GM21390 (cell line): ENCODE results near the gene PRSS16.

Experiments used
- ATAC-seq: cut with Tn5 transposase; IDR thresholded peaks from one replicate; pipeline ENCODE4 v1.9.1; 2021; ENCODE audit not compliant: unreplicated experiment

Gene PRSS16

DNA sequence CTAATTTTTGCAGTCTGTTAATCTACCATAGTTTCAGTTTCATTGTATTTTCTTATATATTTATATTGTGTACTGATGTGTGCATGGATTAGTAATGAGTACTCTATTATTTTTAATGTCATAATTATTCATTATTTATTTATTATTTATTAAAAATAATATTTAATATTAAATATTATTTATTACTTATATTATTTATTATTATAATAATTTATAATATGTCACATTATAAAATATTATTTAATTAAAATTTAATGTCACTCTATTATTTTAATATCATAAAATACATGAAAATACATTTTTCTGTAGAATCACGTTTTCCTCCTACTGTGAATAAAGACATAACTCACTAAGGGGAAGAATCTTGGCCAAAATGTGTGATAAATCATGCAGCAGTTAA is 34.1 kb downstream of the PRSS16 start:
- ATAC-seq: no peak

DNA sequence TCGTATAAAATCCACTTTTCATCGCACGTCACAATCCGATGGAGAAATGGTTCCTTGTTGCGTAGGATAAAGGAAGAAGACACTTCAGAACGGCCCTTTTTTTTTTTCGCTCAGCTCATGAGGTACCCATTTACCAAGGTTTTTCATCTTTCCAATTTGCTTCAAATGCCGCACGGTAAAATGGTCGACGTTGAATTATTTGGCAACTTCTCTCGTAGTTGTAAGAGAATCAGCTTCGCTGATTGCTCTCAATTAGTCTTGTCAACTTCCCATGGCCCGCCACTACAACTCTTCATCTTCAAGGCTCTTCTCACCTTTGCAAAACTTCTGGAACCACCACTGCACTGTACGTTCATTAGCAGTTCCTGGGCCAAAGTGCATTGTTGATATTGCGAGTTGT is 35.8 kb downstream of the PRSS16 start:
- no peak for ATAC-seq

DNA sequence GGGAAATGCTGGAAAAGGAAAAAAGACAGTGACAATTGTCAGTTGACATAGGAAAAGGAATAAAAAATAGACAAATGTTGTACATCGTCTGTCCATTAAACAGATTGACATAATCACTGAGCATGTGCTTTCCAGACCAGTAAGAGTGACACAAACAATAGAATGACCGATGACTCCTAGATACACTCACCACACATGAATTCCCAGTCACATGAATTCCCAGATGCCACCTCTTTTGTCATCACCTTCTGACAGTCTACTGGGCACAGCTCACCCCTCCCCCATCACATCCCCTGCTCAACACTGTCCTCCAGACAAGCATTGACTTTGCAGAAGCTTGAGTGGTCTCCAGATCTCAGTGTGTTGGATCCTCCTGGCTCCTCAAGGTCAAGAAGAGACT is 38.6 kb downstream of the PRSS16 start:
- no peak for ATAC-seq

DNA sequence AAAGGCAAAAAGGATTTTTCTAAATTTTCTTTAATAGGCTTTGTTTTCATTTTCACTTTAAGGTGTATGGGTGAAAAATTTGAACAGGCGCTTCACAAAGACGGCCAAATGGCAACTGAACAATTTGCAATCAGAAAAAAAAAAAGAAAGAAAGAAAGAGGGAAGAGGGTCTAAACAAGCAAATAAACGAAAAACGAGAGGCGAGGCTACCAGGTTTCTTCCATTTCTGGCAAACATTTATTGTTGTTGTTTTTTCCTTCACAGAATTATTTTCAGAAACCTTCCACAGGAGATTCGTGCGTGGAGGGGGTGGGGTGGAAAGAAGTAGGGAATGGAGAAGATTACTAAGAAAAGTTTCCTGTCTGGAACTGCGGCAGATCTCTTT is 40.2 kb downstream of the PRSS16 start:
- ATAC-seq: no peak

DNA sequence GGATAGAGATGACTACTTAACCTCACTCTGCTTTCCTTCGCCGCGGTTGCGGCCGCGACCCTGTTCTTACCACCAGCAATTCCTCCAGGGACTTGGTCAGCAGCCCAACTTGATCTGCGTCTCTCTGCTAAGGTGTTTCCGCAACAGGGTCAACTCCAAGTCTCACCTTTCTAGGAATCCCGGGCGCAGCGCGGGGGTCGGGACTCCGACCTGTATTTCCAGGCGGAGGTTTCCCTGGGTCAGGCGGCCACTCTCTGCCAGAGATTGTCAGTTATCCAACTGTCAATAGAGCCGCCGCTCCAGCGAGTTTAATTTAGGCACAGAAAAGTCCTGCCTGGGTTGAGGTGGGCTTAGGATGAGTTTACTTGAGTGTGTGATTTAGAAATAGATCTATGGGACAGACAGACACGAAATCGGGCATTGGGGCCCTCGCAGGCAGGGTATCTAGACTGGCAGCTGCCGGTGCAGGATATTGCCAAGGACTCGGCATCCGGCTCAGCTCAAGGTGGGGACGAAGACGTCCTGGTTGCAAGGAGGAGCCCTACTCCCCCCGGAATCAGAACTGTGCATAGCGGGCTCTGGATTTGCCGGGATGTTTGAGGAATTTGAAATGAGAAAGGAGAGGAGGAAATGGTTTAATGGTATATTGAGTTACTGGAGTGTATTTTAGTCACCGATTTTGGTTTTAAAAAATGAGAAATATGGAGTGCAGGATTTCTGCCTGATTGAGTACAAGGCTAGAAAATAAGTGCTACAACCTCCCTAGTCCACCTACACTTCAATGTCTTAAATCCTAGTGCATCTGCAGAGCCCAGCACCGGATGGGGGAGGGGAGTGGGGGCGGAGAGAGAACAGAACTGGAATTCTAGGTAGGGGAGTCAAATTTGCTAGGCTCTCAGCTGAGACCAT is 40.9 kb downstream of the PRSS16 start:
- no peak for ATAC-seq

DNA sequence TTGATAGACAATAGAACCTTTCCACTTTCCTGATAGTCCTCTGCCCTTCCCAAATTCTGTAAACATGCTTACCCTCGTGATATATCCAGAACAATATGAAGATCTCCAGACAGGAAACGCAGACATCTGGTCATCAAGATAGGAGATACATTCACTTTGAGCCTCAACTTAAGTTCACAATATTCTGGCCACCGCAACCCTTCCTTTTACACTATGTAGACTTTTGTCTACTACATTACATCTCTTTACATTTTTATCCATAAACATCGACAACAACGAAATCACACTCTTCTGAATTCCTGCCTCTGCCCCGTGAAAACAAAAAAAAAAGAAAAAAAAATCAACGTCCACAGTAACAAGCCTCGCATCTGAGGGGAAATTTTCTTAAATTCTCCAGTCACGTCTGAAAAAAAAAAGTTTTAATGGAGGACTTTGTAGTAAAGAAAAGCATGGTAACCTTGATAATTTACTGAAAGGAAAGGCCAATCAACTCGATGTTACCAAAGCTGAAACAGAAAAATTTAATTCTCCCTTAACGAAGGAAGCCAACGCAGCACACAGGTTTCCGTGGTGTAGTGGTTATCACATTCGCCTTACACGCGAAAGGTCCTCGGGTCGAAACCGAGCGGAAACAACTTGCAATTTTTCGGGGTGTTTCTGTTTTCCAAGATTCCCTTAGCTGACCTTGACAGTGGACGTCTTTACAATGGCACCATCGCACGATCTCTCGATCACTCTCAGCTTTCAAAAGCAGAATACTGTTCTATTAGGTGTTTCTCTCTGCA is 42.8 kb downstream of the PRSS16 start:
- no peak for ATAC-seq

DNA sequence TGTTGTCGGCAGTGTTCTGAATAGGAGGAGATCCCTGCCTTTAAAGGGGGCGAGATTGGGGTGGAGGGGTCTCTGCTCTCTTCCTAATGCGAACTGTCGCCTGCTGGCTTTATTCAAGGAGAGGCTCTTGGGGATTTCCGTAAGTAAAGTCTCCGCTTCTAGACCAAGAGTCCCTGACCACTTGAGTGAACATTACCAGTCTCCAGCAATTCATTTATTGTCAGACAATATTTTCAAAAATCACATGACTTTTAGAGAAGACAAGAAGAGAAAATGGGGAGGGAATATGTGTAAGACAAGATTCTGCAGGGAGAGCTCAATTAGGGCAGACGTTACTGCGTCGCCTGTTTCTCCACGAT is 43.3 kb downstream of the PRSS16 start:
- ATAC-seq: no peak

DNA sequence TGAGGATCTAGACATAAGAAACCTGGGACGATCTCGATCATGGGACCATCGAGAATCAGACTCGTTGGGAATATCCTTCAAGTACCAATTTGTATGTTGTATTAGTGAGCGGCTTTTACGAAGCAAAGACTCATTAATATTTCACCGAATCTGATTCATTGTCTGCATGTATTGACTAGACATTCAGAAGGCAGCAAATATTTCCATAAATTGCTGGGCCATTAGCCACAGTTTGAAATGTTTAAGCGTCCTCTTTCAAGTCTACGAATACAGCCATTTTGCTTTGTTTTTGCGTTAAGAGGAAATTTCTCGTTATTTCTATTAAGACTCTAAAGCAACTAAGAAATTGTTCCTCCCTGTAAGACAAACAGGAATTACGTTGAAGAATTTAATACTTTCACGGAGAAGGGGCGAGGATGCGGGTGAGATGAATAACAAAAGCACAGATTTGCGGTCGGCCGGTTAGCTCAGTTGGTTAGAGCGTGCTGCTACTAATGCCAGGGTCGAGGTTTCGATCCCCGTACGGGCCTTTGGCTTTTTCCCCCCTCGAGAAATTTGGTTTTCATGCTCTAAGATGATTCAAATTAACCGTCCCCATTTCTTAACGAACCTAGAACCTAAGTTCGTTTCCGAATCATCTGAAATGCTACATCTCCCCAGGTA is 46.1 kb downstream of the PRSS16 start:
- ATAC-seq: no peak

DNA sequence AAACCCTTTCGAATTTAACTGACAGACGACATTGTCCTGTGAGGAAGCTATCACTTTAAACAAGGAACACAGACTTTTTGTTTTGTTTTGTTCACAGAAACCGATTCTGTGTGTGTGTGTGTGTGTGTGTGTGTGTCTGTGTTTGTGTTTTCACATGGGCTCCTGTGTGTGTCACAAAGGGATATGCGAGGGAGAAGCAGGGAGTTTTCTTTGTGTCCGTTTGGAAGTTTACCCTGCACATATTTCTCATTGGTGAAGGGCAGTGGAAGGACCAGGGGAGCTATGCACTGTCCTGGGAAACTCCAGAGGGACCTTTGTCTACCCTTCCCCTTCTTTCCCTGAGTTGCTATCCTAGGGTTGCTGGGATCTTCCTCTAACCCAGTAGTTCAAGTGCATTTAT is 46.9 kb downstream of the PRSS16 start:
- ATAC-seq: no peak

DNA sequence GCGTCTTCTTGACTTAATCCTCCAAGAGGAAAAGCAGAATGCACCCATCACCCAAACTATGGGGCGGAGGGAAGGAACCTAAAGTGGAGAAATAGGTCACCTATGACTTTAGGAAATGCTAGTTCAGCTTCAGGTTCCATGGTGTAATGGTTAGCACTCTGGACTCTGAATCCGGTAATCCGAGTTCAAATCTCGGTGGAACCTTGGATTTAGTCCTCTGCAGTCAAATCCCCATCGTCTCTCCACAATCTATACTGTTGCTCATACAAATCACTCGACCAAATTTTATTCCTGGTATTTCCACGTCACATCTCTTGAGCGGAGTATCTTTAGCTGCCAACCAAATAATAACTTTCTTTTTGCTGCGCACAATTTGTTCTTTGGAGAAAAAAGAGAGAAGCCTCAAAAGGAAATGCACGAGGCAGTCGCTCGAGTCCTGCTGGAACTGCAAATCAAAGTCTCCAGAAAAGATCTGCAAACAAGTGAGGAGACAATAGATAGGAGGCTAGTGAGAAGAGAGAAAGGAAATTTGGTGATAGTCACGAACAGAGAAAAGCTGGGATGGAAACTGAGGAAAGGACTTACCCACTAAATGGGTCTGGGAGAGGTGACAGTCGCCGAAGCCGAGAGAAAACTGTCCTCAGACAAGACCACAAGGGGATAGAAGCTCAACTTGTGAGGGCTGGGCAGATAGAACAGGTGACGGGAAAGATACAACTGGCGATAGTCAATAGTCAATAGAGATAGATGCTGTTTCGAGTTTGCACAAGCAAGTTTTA is 48.0 kb downstream of the PRSS16 start:
- ATAC-seq: no peak

DNA sequence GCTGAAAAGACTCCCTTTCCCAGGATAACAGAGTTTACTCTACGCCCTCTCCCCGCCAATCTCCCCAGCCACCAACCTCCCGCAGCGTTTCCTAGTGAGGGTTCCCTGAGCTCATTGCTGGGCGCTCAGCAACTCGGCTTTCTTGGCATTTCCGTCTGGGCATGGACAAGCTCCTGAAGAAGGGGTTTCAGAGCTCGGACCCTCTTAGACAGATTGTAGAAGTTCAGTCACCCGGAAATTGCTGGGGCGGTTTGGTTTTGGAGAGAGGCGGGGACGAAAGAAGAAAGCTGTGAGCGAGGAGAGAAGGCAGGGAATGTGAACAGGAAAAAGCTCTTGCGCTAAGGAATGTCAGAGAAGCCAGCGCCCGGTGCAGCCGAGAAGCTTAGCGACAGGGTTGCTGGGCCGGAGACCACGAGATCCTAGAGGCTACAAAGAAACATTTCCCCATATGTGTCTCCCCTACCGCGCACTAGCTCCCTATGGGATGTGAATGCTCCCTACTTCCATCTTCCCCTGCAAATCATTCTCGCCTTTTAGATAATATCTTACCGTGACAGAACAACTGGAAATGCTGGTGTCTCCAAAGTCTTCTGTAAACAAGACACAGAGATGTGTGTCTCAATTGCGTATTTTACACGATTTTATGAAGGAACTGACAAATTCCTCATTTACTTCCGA is 48.7 kb downstream of the PRSS16 start:
- ATAC-seq: no peak

DNA sequence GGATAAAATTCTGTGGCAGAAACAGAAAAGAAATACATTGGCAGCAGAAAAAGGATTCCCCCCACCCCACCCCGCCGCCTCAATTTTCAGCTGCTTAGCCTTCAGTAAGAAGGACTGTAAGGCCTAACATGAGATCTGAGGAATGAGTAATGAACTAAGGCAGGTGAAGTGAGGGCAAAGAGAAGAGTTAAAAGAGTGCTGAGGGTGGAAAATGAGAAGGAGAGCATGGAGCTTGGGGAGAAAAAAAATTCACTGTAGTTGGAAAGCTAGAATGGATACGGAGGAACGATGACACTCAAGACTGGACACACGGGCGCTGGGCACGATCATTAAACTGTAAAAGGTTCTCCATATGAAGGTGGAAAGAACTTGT is 50.0 kb downstream of the PRSS16 start:
- ATAC-seq: no peak

DNA sequence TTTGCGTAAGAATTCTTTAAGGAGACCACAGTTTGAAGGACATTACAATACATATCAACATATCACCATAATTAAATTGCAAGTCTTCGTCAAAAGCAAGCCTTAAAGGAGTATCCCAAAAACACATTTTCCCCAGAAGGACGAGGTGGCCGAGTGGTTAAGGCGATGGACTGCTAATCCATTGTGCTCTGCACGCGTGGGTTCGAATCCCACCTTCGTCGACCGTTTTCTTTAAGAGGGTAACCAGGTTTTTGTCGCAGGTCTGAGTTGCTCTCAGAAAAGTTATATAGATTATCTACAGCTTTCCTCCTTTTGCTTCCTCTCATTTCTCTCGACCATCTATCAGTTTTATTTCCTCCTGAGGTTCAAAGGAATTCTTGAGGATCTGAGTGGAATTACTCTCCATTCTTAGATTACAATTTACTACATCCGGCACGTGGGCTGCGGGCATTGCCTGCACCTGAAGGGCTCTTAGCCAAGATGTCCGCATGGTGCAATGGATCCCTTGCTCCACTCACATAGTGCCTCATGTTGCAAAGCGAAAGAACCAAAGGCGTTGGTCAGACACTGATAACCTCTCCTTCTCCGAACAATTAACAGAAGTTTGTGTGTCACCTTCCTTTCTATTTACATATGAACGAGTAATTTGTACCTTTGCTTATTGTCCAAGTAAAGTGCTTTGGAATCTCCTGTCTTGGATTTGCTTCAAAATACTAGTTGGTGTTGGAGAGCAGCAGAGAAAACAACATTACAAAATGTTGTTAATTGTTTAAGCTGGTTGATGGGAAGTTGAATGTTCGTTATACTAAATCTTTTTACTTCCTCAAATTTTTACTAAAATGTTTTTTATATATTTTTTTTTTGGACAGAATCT is 50.6 kb downstream of the PRSS16 start:
- ATAC-seq: no peak

DNA sequence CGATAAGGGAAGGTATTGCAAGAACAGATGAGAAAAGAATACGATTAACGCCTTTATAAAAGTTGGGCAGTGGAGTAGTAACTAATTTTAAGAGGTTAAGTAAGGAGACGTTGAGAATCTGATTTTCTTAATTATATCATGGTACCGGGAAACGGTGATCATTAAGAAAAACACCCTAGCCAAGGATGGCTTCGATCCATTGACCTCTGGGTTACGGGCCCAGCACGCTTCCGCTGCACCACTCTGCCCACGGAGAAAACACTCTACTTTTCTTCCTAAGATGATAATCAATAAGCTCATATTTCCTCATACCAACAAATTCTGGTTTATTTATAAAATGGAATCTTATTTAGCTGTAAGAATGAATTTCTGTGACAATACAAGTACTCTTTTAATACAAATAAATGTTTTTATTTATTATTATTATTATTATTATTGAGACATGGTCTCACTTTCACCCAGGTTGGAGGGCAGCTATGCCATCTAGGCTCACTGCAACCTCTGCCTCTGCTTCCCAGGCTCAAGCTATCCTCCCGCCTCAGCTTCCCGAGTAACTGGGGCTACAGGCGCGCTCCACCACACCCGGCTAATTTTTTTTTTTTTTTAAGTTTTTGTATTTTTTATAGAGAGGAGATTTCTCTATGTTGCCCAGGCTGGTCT is 56.2 kb downstream of the PRSS16 start:
- ATAC-seq: no peak
